Fibroblast of the aortic adventitia (primary cell): ENCODE data around the gene NR2F6. TPM values are rescaled to one million over a fixed set of nuclear protein-coding genes. Genes with fewer than 3 reads are reported as not detected.

Experiments used
- DNase-seq: peaks from one replicate; pipeline ENCODE4 v3.0.0-alpha.2; 2010; ENCODE audit warnings: low read depth
- H3K4me3 ChIP-seq: 2 replicates; pipeline ENCODE4 v1.5.1; 2011; ENCODE audit warnings: low read depth, mild to moderate bottlenecking, control low read depth, low read length, moderate library complexity
- total RNA-seq: library from RNA; depleted of rRNA; stranded (reverse); fragments of >200 nt; gene quantifications from 2 replicates; pipeline ENCODE4 v1.2.3, GENCODE V29; 2012; ENCODE audit warnings: low replicate concordance
- TF ChIP-seq, protein P1 (sequence below): IDR thresholded peaks from 2 replicates; pipeline ENCODE4 v1.5.1; 2011; ENCODE audit warnings: mild to moderate bottlenecking, low read length, control low read depth, inconsistent platforms; ENCODE audit not compliant: insufficient read depth

The NR2F6 gene
- total RNA-seq, 1 donor: 23.7 TPM

- H3K4me3 ChIP-seq: no peak overlapping the region
- DNase-seq: no peak
- TF ChIP-seq, protein P1, sequence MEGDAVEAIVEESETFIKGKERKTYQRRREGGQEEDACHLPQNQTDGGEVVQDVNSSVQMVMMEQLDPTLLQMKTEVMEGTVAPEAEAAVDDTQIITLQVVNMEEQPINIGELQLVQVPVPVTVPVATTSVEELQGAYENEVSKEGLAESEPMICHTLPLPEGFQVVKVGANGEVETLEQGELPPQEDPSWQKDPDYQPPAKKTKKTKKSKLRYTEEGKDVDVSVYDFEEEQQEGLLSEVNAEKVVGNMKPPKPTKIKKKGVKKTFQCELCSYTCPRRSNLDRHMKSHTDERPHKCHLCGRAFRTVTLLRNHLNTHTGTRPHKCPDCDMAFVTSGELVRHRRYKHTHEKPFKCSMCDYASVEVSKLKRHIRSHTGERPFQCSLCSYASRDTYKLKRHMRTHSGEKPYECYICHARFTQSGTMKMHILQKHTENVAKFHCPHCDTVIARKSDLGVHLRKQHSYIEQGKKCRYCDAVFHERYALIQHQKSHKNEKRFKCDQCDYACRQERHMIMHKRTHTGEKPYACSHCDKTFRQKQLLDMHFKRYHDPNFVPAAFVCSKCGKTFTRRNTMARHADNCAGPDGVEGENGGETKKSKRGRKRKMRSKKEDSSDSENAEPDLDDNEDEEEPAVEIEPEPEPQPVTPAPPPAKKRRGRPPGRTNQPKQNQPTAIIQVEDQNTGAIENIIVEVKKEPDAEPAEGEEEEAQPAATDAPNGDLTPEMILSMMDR: no peak
Observed at GRCh38 chr19:17209126-17210036, 36.3 kb downstream of the NR2F6 start.

DNA sequence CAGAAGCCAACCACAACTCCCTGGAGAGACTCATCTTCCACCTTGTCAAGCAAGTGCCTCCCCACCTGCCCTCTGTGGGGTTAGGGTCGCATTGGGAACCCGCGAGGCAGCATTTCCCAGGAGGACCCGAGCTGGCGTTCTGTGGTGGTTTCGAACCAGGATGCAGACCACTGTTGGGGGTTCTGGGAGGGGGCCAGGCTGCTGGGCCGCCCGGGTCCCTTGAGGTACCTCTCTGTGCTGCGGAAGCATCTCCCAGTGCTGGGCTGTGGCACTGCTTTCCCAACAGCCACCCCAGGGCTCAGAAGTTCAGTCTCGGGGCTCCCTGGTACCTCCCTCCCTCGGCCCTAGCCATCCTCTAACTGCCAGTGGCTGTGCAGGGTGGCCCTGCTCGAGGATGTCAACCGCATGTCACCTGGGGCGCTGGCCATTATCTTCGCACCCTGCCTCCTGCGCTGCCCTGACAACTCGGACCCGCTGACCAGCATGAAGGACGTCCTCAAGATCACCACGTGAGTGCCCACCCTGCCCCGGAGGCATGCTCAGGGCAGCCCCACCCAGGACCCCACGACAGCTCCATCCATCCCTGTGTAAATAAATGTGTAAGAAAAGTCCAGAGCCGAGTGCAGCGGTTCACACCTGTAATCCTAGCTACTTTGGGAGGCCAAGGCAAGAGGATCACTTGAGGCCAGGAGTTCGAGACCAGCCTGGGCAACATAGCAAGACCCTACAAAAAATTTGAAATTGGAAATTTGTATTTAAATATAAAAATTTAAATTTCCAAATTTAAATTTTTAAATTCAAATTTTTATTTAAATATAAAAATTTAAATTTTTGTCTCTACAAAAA is 38.8 kb downstream of the NR2F6 start:
- DNase-seq: no peak
- TF ChIP-seq, protein P1: no peak
- H3K4me3 ChIP-seq: no peak overlapping the region

DNA sequence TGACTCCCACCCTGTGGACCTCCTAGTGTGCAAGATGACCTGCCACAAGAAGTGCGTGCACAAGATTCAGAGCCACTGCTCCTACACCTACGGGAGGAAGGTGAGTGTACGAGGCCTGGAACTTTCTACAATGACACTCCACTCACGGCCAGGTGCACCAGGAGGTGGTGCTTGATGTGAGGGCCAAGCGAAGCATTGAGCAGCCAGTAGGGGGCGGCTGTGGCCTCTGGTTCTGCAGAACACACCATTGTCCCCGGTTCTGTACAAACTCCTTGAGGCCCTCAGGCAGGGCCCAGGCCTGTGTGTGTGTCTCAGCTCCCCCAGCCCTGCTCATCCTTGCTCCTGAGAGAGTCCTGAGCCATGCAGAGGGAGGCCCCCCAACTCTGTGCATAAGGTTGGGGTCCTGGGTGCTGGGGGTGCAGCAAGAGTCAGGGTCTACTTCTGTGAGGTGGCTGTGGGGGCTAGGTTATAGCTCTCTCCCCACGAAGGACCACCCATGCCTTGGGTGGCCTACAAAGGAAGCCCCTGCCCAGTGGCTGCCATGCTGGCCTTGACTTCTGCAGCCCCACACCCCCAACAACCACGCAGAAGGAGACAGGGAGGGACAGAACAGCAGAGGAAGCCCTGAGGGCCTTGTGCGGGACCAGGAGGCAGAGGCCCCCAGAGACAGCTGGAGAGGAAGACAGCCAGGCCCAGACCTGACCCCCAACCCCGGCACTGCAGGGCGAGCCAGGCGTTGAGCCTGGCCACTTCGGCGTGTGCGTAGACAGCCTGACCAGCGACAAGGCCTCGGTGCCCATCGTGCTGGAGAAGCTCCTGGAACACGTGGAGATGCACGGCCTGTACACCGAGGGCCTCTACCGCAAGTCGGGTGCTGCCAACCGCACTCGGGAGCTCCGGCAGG is 40.2 kb downstream of the NR2F6 start:
- no peak overlapping the region for H3K4me3 ChIP-seq
- TF ChIP-seq, protein P1: peak; percentile 73

DNA sequence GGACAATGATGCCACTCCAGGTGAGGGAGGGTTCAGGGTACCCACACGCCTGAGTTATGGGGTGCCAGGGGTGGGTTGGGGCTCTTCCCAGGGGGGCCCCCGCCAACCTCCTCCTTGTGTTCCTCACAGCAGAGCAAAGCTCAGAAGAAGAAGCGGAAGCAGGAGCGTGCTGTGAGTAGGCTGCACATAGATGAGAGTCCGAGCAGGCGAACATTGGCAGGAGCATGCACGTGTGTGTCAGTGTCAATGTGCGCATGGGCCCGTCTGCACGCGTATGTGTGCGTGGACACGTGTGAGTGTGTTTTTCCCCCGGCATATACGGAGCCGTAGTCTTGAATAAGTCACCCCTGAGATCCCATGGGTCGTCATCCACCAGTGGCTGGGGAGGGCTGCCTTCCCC is 43.0 kb downstream of the NR2F6 start:
- TF ChIP-seq, protein P1: no peak
- no peak for DNase-seq

More for the DNA sequence above, 40.2 kb downstream of the NR2F6 start:
- DNase-seq: peak; percentile 60

GRCh38 chr19:17202249-17202648 is 43.5 kb downstream of the NR2F6 start:
- TF ChIP-seq, protein P1: no peak
- no peak for DNase-seq
- no peak overlapping the region for H3K4me3 ChIP-seq

More for the DNA sequence above, 43.0 kb downstream of the NR2F6 start:
- H3K4me3 ChIP-seq: no peak overlapping the region
